PC-3 (cell line): ENCODE data around the gene TACC2. TPM values are rescaled to one million over a fixed set of nuclear protein-coding genes. Genes with fewer than 3 reads are reported as not detected.
"Not testable (repeated sequence)": the region's sequence is repeated elsewhere in the genome, so short reads cannot be mapped to it uniquely, and the experiment has no call there.

Experiments used
- ATAC-seq: fragments of 200-7000 bp; cut with Tn5 transposase; 2 replicates; pipeline ENCODE4 v1.9.1; 2020; ENCODE audit warnings: mild to moderate bottlenecking, moderate library complexity
- BruUV-seq: library from RNA; stranded (reverse); fragments of 400-500 nt; replicated peaks from 2 replicates; lab custom pipeline; 2021; lab: Mats Ljungman, UMichigan
- CTCF ChIA-PET: fragments of 300-600 bp; sonication (Branson Sonifier 250); formaldehyde crosslinking; loops from one replicate; lab custom pipeline; 2022; ENCODE audit warnings: antibody characterized with exemption; lab: Charles Lee
- POLR2A ChIA-PET: fragments of 300-600 bp; sonication (Branson Sonifier 250); formaldehyde crosslinking; loops from one replicate; lab custom pipeline; 2022; ENCODE audit warnings: antibody characterized with exemption; ENCODE audit not compliant: unreplicated experiment; lab: Charles Lee
- DNase-seq: peaks from one replicate; pipeline ENCODE4 v3.0.0-alpha.2; 2015
- H2AFZ ChIP-seq: fragments of 300-600 bp; sonication (generic); 2 replicates; pipeline ENCODE4 v1.6.0; 2016; ENCODE audit warnings: antibody characterized with exemption, low read length
- H3F3A ChIP-seq: fragments of 300-600 bp; sonication (generic); one replicate; pipeline ENCODE4 v1.6.0; 2017; ENCODE audit warnings: antibody characterized with exemption, low read length, control low read depth, mild to moderate bottlenecking; ENCODE audit not compliant: unreplicated experiment
- H3K27ac ChIP-seq: fragments of 300-600 bp; sonication (generic); 2 replicates; pipeline ENCODE4 v1.5.1; 2016; ENCODE audit warnings: mild to moderate bottlenecking, low read length
- H3K27me3 ChIP-seq: fragments of 300-600 bp; sonication (generic); 2 replicates; pipeline ENCODE4 v1.6.1; 2016; ENCODE audit warnings: low read length, mixed read lengths
- H3K36me3 ChIP-seq: fragments of 300-600 bp; sonication (generic); 2 replicates; pipeline ENCODE4 v1.6.1; 2016; ENCODE audit warnings: low read depth, mixed run types, low read length, mixed read lengths
- H3K4me1 ChIP-seq: fragments of 300-600 bp; sonication (generic); 2 replicates; pipeline ENCODE4 v1.5.1; 2016; ENCODE audit warnings: low read length; ENCODE audit not compliant: insufficient read depth
- H3K4me2 ChIP-seq: fragments of 300-600 bp; sonication (generic); 2 replicates; pipeline ENCODE4 v1.6.0; 2016; ENCODE audit warnings: low read length
- H3K4me3 ChIP-seq: fragments of 300-600 bp; sonication (generic); 2 replicates; pipeline ENCODE4 v1.5.1; 2016; ENCODE audit warnings: mild to moderate bottlenecking, low read length, mixed read lengths
- H3K79me2 ChIP-seq: fragments of 300-600 bp; sonication (generic); 2 replicates; pipeline ENCODE4 v1.6.1; 2017; ENCODE audit warnings: low read length, mixed read lengths
- H3K9ac ChIP-seq: fragments of 300-600 bp; sonication (generic); 2 replicates; pipeline ENCODE4 v1.6.0; 2016; ENCODE audit warnings: mild to moderate bottlenecking, low read length
- H3K9me2 ChIP-seq: fragments of 300-600 bp; sonication (generic); replicated peaks from 2 replicates; pipeline ENCODE4 v1.6.1; 2016; ENCODE audit warnings: mixed run types, low read length, mixed read lengths
- H3K9me3 ChIP-seq: fragments of 300-600 bp; sonication (generic); 2 replicates; pipeline ENCODE4 v1.6.1; 2016; ENCODE audit warnings: low read length, mixed read lengths
- H4K20me1 ChIP-seq: fragments of 300-600 bp; sonication (generic); 2 replicates; pipeline ENCODE4 v1.6.1; 2016; ENCODE audit warnings: low read length, mixed read lengths
- CTCF ChIP-seq: fragments of 300-600 bp; sonication (generic); conservative IDR thresholded peaks from 2 replicates; pipeline ENCODE4 v1.5.1; 2017; ENCODE audit warnings: antibody characterized with exemption, low read depth, mild to moderate bottlenecking, low read length
- EZH2 ChIP-seq: fragments of 300-600 bp; sonication (generic); IDR thresholded peaks from one replicate; pipeline ENCODE4 v1.6.1; 2017; ENCODE audit warnings: antibody characterized with exemption, mild to moderate bottlenecking, low read length; ENCODE audit not compliant: unreplicated experiment
- EZH2phosphoT487 ChIP-seq: fragments of 300-600 bp; sonication (generic); IDR thresholded peaks from 2 replicates; pipeline ENCODE4 v1.6.1; 2018; ENCODE audit warnings: mild to moderate bottlenecking, antibody characterized with exemption, low read length, borderline replicate concordance
- intact Hi-C: fragments of 100-400 bp; cut with micrococcal nuclease; formaldehyde crosslinking; loops from 2 replicates; pipeline ENCODE4 v1.9.0; 2023
- total RNA-seq: library from RNA; depleted of rRNA; stranded (reverse); fragments of >200 nt; gene quantifications from 2 replicates; pipeline ENCODE4 v1.2.3, GENCODE V29; 2014

The TACC2 gene
- total RNA-seq, 1 experiment from 2014 or later, result 31.7 TPM

- no TSS peak for BruUV-seq
- POLR2A ChIA-PET, result no interaction called here
Observed at GRCh38 chr10:122103592-122103991, 114.6 kb downstream of the TACC2 start.

GRCh38 chr10:122108786-122109185 is 119.8 kb downstream of the TACC2 start:
- POLR2A ChIA-PET, result interaction anchor here (0.6 kb wide), 1 partner anchor 46 kb away, joined by 4 read pairs; no protein-coding TSS in a partner anchor
- BruUV-seq, intact Hi-C loops, H3K79me2 ChIP-seq, H3F3A ChIP-seq, H3K9ac ChIP-seq, H4K20me1 ChIP-seq, H2AFZ ChIP-seq, H3K36me3 ChIP-seq, DNase-seq, H3K27ac ChIP-seq, H3K9me3 ChIP-seq, H3K27me3 ChIP-seq, H3K4me3 ChIP-seq, ATAC-seq, H3K4me2 ChIP-seq, CTCF ChIA-PET, H3K9me2 ChIP-seq, H3K4me1 ChIP-seq: not testable (repeated sequence)

More at GRCh38 chr10:122103592-122103991, 114.6 kb downstream of the TACC2 start:
- Histone ChIP-seq H3K4me2 (no peak overlapping the region), H3K79me2 (no peaks in the 10 kb centered on the region), H3K4me3 (no peak overlapping the region), H3K9me3 (no peaks in the 10 kb centered on the region), H2AFZ (no peak overlapping the region), H4K20me1 (no peaks in the 10 kb centered on the region), H3K4me1 (peaks cover 14% of the 10 kb centered on the region), H3K9ac (peak overlapping the region; percentile 84; the same call in 1 of the 2 replicates), H3K36me3 (no peaks in the 10 kb centered on the region), H3F3A (no peaks in the 10 kb centered on the region), H3K27me3 (no peaks in the 10 kb centered on the region), H3K9me2 (no peaks in the 10 kb centered on the region), H3K27ac (peak overlapping the region; percentile 98)
- CTCF ChIA-PET, result no interaction called here
- intact Hi-C loops, result loop anchor here (2.0 kb wide), 1 partner anchor 41 kb away; no protein-coding TSS in a partner anchor
- TF ChIP-seq EZH2, result no peak
- TF ChIP-seq EZH2phosphoT487, result no peak
- TF ChIP-seq CTCF, result no peak
- ATAC-seq (no peak), DNase-seq (no peak)

GRCh38 chr10:122112021-122112616 is 123.2 kb downstream of the TACC2 start:
- H3F3A ChIP-seq, result no peaks in the 10 kb centered on the region
- H3K36me3 ChIP-seq, result no peaks in the 10 kb centered on the region
- H3K27me3 ChIP-seq, result no peaks in the 10 kb centered on the region
- H3K79me2 ChIP-seq, result peaks cover 43% of the 10 kb centered on the region
- H3K9me3 ChIP-seq, result no peaks in the 10 kb centered on the region
- H3K9ac ChIP-seq, result peak overlapping the region; percentile 100
- peak overlapping the region; percentile 99 for H3K27ac ChIP-seq
- H3K9me2 ChIP-seq, result no peaks in the 10 kb centered on the region
- intact Hi-C loops, result loop anchor here (1.0 to 2.0 kb wide), 5 partner anchors 23 to 137 kb away; partner anchors contain the start of gene NSMCE4A
- ChIA-PET CTCF (interaction anchor here (0.7 to 1.4 kb wide), 4 partner anchors 49 to 138 kb away, joined by 3 to 5 read pairs (median 4); no protein-coding TSS in a partner anchor), POLR2A (interaction anchor here (0.6 kb wide), 2 partner anchors 10 to 105 kb away, joined by 3 read pairs; no protein-coding TSS in a partner anchor)
- H3K4me3 ChIP-seq, result peak overlapping the region; percentile 87
- DNase-seq, result peak; percentile 70
- H4K20me1 ChIP-seq, result peaks cover 33% of the 10 kb centered on the region
- BruUV-seq, result TSS peak; percentile 35
- ATAC-seq, result peak; percentile 44
- peak overlapping the region; percentile 92 for H3K4me2 ChIP-seq
- peak overlapping the region; percentile 35; the same call in 1 of the 2 replicates for H2AFZ ChIP-seq
- no peak for TF ChIP-seq EZH2phosphoT487
- TF ChIP-seq EZH2, result no peak
- TF ChIP-seq CTCF, result no peak
- peaks cover 32% of the 10 kb centered on the region for H3K4me1 ChIP-seq
